GM21737 (cell line): Measurements from ENCODE around the gene COG1.
A peak's percentile ranks its signal among the peaks of the same experiment; 100 is the strongest.

Experiments used
- ATAC-seq: cut with Tn5 transposase; IDR thresholded peaks from one replicate; pipeline ENCODE4 v1.9.1; 2021; ENCODE audit warnings: mild to moderate bottlenecking, moderate library complexity; ENCODE audit not compliant: unreplicated experiment

The COG1 gene

GRCh38 chr17:73224663-73225305, 31.9 kb downstream of the COG1 start:
- no peak for ATAC-seq

- ATAC-seq = no peak
Measured at GRCh38 chr17:73226556-73227172, 33.8 kb downstream of the COG1 start.

- no peak for ATAC-seq
Measured at GRCh38 chr17:73227379-73227778, 34.5 kb downstream of the COG1 start.

- no peak for ATAC-seq
Measured at GRCh38 chr17:73227944-73228343, 35.1 kb downstream of the COG1 start.

GRCh38 chr17:73228748-73229236, 35.9 kb downstream of the COG1 start:
- ATAC-seq = no peak

GRCh38 chr17:73230088-73230487, 37.2 kb downstream of the COG1 start:
- no peak for ATAC-seq

GRCh38 chr17:73231395-73231794, 38.5 kb downstream of the COG1 start:
- no peak for ATAC-seq

- ATAC-seq = peak; percentile 73
Measured at GRCh38 chr17:73231841-73232586, 39.2 kb downstream of the COG1 start.

- ATAC-seq = peak; percentile 24
Measured at GRCh38 chr17:73232587-73233373, 39.9 kb downstream of the COG1 start.

- no peak for ATAC-seq
Measured at GRCh38 chr17:73234736-73235135, 41.9 kb downstream of the COG1 start.

- ATAC-seq = no peak
Measured at GRCh38 chr17:73237714-73238113, 44.9 kb downstream of the COG1 start.

GRCh38 chr17:73240561-73240960, 47.7 kb downstream of the COG1 start:
- no peak for ATAC-seq

GRCh38 chr17:73247726-73248125, 54.9 kb downstream of the COG1 start:
- ATAC-seq = no peak

- ATAC-seq = no peak
Measured at GRCh38 chr17:73248532-73248931, 55.7 kb downstream of the COG1 start.

- no peak for ATAC-seq
Measured at GRCh38 chr17:73249700-73250099, 56.8 kb downstream of the COG1 start.

GRCh38 chr17:73250851-73251640, 58.2 kb downstream of the COG1 start:
- no peak for ATAC-seq

- no peak for ATAC-seq
Measured at GRCh38 chr17:73251871-73252270, 59.0 kb downstream of the COG1 start.

GRCh38 chr17:73255671-73256181, 62.9 kb downstream of the COG1 start:
- ATAC-seq = no peak

- no peak for ATAC-seq
Measured at GRCh38 chr17:73256220-73256619, 63.4 kb downstream of the COG1 start.

GRCh38 chr17:73257516-73257915, 64.7 kb downstream of the COG1 start:
- ATAC-seq = no peak
